WTC11 (cell line): ENCODE results near the gene TNRC6A.

Source experiments
- ELF4 ChIP-seq: sonication (generic); formaldehyde crosslinking; IDR thresholded peaks from 2 replicates; pipeline ENCODE4 v1.8.1; 2022; ENCODE audit warnings: low read depth, mild to moderate bottlenecking, moderate library complexity, missing genetic modification reagents
- ESRRA ChIP-seq: sonication (generic); formaldehyde crosslinking; IDR thresholded peaks from 2 replicates; pipeline ENCODE4 v1.8.1; 2022; ENCODE audit warnings: mild to moderate bottlenecking, missing genetic modification reagents, borderline replicate concordance
- FOXP1 ChIP-seq: sonication (generic); formaldehyde crosslinking; IDR thresholded peaks from 2 replicates; pipeline ENCODE4 v1.8.0; 2022; ENCODE audit warnings: missing genetic modification reagents, mild to moderate bottlenecking, moderate library complexity, borderline replicate concordance
- KAT7 ChIP-seq: sonication (generic); formaldehyde crosslinking; IDR thresholded peaks from 2 replicates; pipeline ENCODE4 v1.8.1; 2023; ENCODE audit warnings: missing genetic modification reagents, mild to moderate bottlenecking, borderline replicate concordance
- SMAD4 ChIP-seq: sonication (generic); formaldehyde crosslinking; IDR thresholded peaks from 2 replicates; pipeline ENCODE4 v1.8.0; 2022; ENCODE audit warnings: mild to moderate bottlenecking, missing genetic modification reagents
- TF ChIP-seq, protein P1 (sequence below): sonication (generic); formaldehyde crosslinking; IDR thresholded peaks from 2 replicates; pipeline ENCODE4 v1.8.1; 2023; ENCODE audit warnings: mild to moderate bottlenecking, missing genetic modification reagents, moderate library complexity
- TF ChIP-seq, protein P2 (sequence below): sonication (generic); formaldehyde crosslinking; IDR thresholded peaks from 2 replicates; pipeline ENCODE4 v1.8.0; 2022; ENCODE audit warnings: mild to moderate bottlenecking, missing genetic modification reagents
- TF ChIP-seq, protein P3 (sequence below): sonication (generic); formaldehyde crosslinking; IDR thresholded peaks from 2 replicates; pipeline ENCODE4 v1.8.1; 2023; ENCODE audit warnings: mild to moderate bottlenecking, missing genetic modification reagents, borderline replicate concordance
- TF ChIP-seq, protein P4 (sequence below): fragments of 200-600 bp; IDR thresholded peaks from 2 replicates; pipeline ENCODE4 v1.8.0; 2022; ENCODE audit warnings: antibody characterized with exemption
- TF ChIP-seq, protein P5 (sequence below): sonication (generic); formaldehyde crosslinking; IDR thresholded peaks from 2 replicates; pipeline ENCODE4 v1.8.1; 2023; ENCODE audit warnings: mild to moderate bottlenecking, moderate library complexity, missing genetic modification reagents
- TF ChIP-seq, protein P6 (sequence below): sonication (generic); formaldehyde crosslinking; IDR thresholded peaks from 2 replicates; pipeline ENCODE4 v1.8.1; 2023; ENCODE audit warnings: mild to moderate bottlenecking, missing genetic modification reagents, moderate library complexity

DNA sequence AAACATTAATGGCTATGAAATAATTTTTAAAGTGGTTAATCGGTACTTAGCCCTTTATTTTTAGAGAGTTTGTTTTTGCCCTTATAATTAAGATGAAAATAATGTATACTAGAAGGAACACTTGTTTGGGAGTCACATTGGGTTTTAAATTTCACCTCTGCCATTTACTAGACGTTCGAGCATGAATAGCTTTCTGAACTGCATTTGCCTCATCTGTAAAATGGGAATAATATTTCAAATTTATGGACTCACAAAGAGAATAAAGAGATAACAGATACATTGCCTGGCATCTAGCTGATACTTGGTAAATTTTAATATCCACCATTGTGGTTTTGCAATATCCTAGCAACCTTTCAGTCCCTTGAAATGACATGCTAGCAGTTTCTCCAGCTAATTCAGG is 36.6 kb downstream of the TNRC6A start:
- TF ChIP-seq, protein P1, sequence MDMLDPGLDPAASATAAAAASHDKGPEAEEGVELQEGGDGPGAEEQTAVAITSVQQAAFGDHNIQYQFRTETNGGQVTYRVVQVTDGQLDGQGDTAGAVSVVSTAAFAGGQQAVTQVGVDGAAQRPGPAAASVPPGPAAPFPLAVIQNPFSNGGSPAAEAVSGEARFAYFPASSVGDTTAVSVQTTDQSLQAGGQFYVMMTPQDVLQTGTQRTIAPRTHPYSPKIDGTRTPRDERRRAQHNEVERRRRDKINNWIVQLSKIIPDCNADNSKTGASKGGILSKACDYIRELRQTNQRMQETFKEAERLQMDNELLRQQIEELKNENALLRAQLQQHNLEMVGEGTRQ (CRISPR knock-in tag): no peak
- TF ChIP-seq, protein P2, sequence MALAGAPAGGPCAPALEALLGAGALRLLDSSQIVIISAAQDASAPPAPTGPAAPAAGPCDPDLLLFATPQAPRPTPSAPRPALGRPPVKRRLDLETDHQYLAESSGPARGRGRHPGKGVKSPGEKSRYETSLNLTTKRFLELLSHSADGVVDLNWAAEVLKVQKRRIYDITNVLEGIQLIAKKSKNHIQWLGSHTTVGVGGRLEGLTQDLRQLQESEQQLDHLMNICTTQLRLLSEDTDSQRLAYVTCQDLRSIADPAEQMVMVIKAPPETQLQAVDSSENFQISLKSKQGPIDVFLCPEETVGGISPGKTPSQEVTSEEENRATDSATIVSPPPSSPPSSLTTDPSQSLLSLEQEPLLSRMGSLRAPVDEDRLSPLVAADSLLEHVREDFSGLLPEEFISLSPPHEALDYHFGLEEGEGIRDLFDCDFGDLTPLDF (CRISPR knock-in tag): no peak
- TF ChIP-seq ESRRA (CRISPR knock-in tag): no peak
- TF ChIP-seq, protein P3, sequence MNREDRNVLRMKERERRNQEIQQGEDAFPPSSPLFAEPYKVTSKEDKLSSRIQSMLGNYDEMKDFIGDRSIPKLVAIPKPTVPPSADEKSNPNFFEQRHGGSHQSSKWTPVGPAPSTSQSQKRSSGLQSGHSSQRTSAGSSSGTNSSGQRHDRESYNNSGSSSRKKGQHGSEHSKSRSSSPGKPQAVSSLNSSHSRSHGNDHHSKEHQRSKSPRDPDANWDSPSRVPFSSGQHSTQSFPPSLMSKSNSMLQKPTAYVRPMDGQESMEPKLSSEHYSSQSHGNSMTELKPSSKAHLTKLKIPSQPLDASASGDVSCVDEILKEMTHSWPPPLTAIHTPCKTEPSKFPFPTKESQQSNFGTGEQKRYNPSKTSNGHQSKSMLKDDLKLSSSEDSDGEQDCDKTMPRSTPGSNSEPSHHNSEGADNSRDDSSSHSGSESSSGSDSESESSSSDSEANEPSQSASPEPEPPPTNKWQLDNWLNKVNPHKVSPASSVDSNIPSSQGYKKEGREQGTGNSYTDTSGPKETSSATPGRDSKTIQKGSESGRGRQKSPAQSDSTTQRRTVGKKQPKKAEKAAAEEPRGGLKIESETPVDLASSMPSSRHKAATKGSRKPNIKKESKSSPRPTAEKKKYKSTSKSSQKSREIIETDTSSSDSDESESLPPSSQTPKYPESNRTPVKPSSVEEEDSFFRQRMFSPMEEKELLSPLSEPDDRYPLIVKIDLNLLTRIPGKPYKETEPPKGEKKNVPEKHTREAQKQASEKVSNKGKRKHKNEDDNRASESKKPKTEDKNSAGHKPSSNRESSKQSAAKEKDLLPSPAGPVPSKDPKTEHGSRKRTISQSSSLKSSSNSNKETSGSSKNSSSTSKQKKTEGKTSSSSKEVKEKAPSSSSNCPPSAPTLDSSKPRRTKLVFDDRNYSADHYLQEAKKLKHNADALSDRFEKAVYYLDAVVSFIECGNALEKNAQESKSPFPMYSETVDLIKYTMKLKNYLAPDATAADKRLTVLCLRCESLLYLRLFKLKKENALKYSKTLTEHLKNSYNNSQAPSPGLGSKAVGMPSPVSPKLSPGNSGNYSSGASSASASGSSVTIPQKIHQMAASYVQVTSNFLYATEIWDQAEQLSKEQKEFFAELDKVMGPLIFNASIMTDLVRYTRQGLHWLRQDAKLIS (CRISPR knock-in tag): no peak
- no peak for TF ChIP-seq SMAD4 (CRISPR knock-in tag)
- TF ChIP-seq ELF4: no peak
- TF ChIP-seq, protein P4, sequence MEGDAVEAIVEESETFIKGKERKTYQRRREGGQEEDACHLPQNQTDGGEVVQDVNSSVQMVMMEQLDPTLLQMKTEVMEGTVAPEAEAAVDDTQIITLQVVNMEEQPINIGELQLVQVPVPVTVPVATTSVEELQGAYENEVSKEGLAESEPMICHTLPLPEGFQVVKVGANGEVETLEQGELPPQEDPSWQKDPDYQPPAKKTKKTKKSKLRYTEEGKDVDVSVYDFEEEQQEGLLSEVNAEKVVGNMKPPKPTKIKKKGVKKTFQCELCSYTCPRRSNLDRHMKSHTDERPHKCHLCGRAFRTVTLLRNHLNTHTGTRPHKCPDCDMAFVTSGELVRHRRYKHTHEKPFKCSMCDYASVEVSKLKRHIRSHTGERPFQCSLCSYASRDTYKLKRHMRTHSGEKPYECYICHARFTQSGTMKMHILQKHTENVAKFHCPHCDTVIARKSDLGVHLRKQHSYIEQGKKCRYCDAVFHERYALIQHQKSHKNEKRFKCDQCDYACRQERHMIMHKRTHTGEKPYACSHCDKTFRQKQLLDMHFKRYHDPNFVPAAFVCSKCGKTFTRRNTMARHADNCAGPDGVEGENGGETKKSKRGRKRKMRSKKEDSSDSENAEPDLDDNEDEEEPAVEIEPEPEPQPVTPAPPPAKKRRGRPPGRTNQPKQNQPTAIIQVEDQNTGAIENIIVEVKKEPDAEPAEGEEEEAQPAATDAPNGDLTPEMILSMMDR: no peak
- TF ChIP-seq, protein P5, sequence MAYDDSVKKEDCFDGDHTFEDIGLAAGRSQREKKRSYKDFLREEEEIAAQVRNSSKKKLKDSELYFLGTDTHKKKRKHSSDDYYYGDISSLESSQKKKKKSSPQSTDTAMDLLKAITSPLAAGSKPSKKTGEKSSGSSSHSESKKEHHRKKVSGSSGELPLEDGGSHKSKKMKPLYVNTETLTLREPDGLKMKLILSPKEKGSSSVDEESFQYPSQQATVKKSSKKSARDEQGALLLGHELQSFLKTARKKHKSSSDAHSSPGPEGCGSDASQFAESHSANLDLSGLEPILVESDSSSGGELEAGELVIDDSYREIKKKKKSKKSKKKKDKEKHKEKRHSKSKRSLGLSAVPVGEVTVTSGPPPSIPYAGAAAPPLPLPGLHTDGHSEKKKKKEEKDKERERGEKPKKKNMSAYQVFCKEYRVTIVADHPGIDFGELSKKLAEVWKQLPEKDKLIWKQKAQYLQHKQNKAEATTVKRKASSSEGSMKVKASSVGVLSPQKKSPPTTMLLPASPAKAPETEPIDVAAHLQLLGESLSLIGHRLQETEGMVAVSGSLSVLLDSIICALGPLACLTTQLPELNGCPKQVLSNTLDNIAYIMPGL (CRISPR knock-in tag): no peak
- TF ChIP-seq FOXP1: no peak
- TF ChIP-seq, protein P6, sequence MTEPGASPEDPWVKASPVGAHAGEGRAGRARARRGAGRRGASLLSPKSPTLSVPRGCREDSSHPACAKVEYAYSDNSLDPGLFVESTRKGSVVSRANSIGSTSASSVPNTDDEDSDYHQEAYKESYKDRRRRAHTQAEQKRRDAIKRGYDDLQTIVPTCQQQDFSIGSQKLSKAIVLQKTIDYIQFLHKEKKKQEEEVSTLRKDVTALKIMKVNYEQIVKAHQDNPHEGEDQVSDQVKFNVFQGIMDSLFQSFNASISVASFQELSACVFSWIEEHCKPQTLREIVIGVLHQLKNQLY (CRISPR knock-in tag): no peak
- no peak for TF ChIP-seq KAT7 (CRISPR knock-in tag)
